Gastrocnemius medialis (tissue), 4 donors: Measurements from ENCODE around the gene ITPR3.

ENCODE experiments used
- CTCF ChIP-seq, 5 experiments: fragments of 450-650 bp in 3 of 5; fragments of 200-600 bp in 2 of 5; sonication (generic) in 2 of 5; IDR thresholded peaks in 4 of 5; conservative IDR thresholded peaks in 1 of 5; 1 replicate in 4 of 5; 2 replicates in 1 of 5; pipeline ENCODE4 v1.5.1; 2016 to 2019; ENCODE audit warnings: antibody characterized with exemption in 5 of 5, mild to moderate bottlenecking in 3 of 5, moderate library complexity in 3 of 5
- POLR2A ChIP-seq, 2 donors: fragments of 450-650 bp; IDR thresholded peaks; one replicate each; pipeline ENCODE4 v1.6.1; 2017; ENCODE audit warnings: antibody characterized with exemption in 2 of 2, mild to moderate bottlenecking in 2 of 2, moderate library complexity in 2 of 2

GRCh38 chr6:33727126-33727525 lies 106.0 kb downstream of the ITPR3 start:
- TF ChIP-seq CTCF (IDR thresholded peaks at IDR 0.05 in 4 of 5, conservative IDR thresholded peaks at IDR 0.05 in 1 of 5) (no peak), POLR2A (IDR thresholded peaks at IDR 0.05) (no peak)
